GM12878 (cell line): ENCODE results near the gene SRSF10. TPM values are rescaled to one million over a fixed set of nuclear protein-coding genes. Genes with fewer than 3 reads are reported as not detected.

Source experiments
- ATAC-seq: fragments of 200-7000 bp; cut with Tn5 transposase; 3 replicates; pipeline ENCODE4 v1.9.1; 2020; ENCODE audit warnings: mild to moderate bottlenecking, moderate library complexity
- BruUV-seq: library from RNA; stranded (reverse); fragments of 400-500 nt; replicated peaks from 2 replicates; lab custom pipeline; 2021; lab: Mats Ljungman, UMichigan
- CTCF ChIA-PET: fragments of 300-600 bp; sonication (Branson Sonifier 250); formaldehyde crosslinking; extraction: SDS; loops from one replicate; lab custom pipeline; 2021; ENCODE audit warnings: inconsistent platforms; lab: Yijun Ruan, JAX
- POLR2A ChIA-PET: fragments of 350-600 bp; formaldehyde crosslinking; extraction: SDS; loops from one replicate; lab custom pipeline; 2021; ENCODE audit warnings: inconsistent platforms; lab: Charles Lee
- RAD21 ChIA-PET: fragments of 300-600 bp; sonication (Branson Sonifier 250); formaldehyde crosslinking; loops from one replicate; lab custom pipeline; 2023; ENCODE audit warnings: antibody characterized with exemption; ENCODE audit not compliant: unreplicated experiment; lab: Charles Lee
- SMC1A ChIA-PET: fragments of 300-600 bp; sonication (Branson Sonifier 250); formaldehyde crosslinking; loops from one replicate; lab custom pipeline; 2023; ENCODE audit not compliant: unreplicated experiment, uncharacterized antibody; lab: Charles Lee
- DNase-seq: peaks from one replicate; pipeline ENCODE4 v3.0.0-alpha.2; 2011; ENCODE audit warnings: low read depth, low spot score
- FAIRE-seq: peaks from 3 replicates; lab custom pipeline; 2011; peaks lifted over from hg19 to GRCh38; lab: Jason Lieb, UNC
- H2AFZ ChIP-seq: 2 replicates; pipeline ENCODE4 v1.6.0; 2011; ENCODE audit warnings: low read depth, low read length, control low read depth; ENCODE audit not compliant: control insufficient read depth
- H3K27ac ChIP-seq: 2 replicates; pipeline ENCODE4 v1.5.1; 2011; ENCODE audit warnings: control low read depth; ENCODE audit not compliant: control insufficient read depth, insufficient read depth
- H3K27me3 ChIP-seq, 2 experiments: replicated peaks in 1 of 2; 2 replicates each; pipeline versions ENCODE4 v1.6.0 to v1.6.1; 2011; ENCODE audit warnings: low read length in 1 of 2; ENCODE audit not compliant: control insufficient read depth in 2 of 2, insufficient read depth in 2 of 2
- H3K36me3 ChIP-seq, 2 experiments: 2 replicates each; pipeline ENCODE4 v1.5.1; 2011; ENCODE audit warnings: low read length in 1 of 2; ENCODE audit not compliant: control insufficient read depth in 2 of 2, insufficient read depth in 2 of 2
- H3K4me1 ChIP-seq: 2 replicates; pipeline ENCODE4 v1.6.1; 2011; ENCODE audit warnings: mild to moderate bottlenecking, low read length, moderate library complexity, mixed read lengths; ENCODE audit not compliant: control insufficient read depth, insufficient read depth
- H3K4me2 ChIP-seq: 2 replicates; pipeline ENCODE4 v1.6.0; 2011; ENCODE audit warnings: control low read depth; ENCODE audit not compliant: control insufficient read depth, insufficient read depth
- H3K4me3 ChIP-seq: fragments of 200-600 bp; sonication (generic); 2 replicates; pipeline ENCODE4 v1.5.1; 2016
- H3K79me2 ChIP-seq: 2 replicates; pipeline ENCODE4 v1.6.0; 2011; ENCODE audit warnings: low read length; ENCODE audit not compliant: control insufficient read depth, insufficient read depth
- H3K9ac ChIP-seq: 2 replicates; pipeline ENCODE4 v1.8.0; 2011; ENCODE audit warnings: low read length, control low read depth, mixed read lengths; ENCODE audit not compliant: control insufficient read depth, insufficient read depth
- H3K9me3 ChIP-seq: replicated peaks from 3 replicates; pipeline ENCODE4 v1.5.1; 2011; ENCODE audit warnings: mild to moderate bottlenecking, low read length; ENCODE audit not compliant: control insufficient read depth, insufficient read depth
- H4K20me1 ChIP-seq: 2 replicates; pipeline ENCODE4 v1.6.0; 2011; ENCODE audit not compliant: control insufficient read depth, insufficient read depth
- CBX3 ChIP-seq: fragments of 200-600 bp; sonication (generic); IDR thresholded peaks from 2 replicates; pipeline ENCODE4 v1.6.1; 2016; ENCODE audit warnings: low read depth, borderline replicate concordance
- CHD1 ChIP-seq: IDR thresholded peaks from 2 replicates; pipeline ENCODE4 v1.6.1; 2012; ENCODE audit warnings: low read depth, low read length, improper control_type of control experiment
- EP300 ChIP-seq, 2 experiments: fragments of 150-350 bp in 1 of 2; IDR thresholded peaks; 2 replicates each; pipeline ENCODE4 v1.6.1; 2011 to 2012; ENCODE audit warnings: low read depth in 2 of 2, low read length in 2 of 2, borderline replicate concordance in 1 of 2, improper control_type of control experiment in 1 of 2, inconsistent platforms in 1 of 2; ENCODE audit not compliant: control insufficient read depth in 1 of 2
- FOXM1 ChIP-seq: IDR thresholded peaks from 2 replicates; pipeline ENCODE4 v1.6.1; 2012; ENCODE audit warnings: low read depth, mild to moderate bottlenecking, inconsistent platforms, low read length, moderate library complexity
- GATAD2B ChIP-seq: fragments of 450-650 bp; conservative IDR thresholded peaks from 2 replicates; pipeline ENCODE4 v1.6.1; 2017; ENCODE audit warnings: low read depth, mild to moderate bottlenecking, moderate library complexity
- HDAC2 ChIP-seq: fragments of 200-600 bp; sonication (generic); IDR thresholded peaks from 2 replicates; pipeline ENCODE4 v1.6.1; 2017
- NFIC ChIP-seq: IDR thresholded peaks from 2 replicates; pipeline ENCODE4 v1.6.1; 2012; ENCODE audit warnings: low read depth, mild to moderate bottlenecking, inconsistent platforms, low read length, moderate library complexity
- NFYB ChIP-seq: IDR thresholded peaks from 2 replicates; pipeline ENCODE4 v1.6.1; 2011; ENCODE audit warnings: low read depth, mild to moderate bottlenecking, low read length, improper control_type of control experiment, moderate library complexity; ENCODE audit not compliant: insufficient read depth
- PAX5 ChIP-seq: IDR thresholded peaks from 2 replicates; pipeline ENCODE4 v1.6.1; 2011; ENCODE audit warnings: low read depth, low read length, borderline replicate concordance
- RBBP5 ChIP-seq: fragments of 200-600 bp; sonication (generic); conservative IDR thresholded peaks from 2 replicates; pipeline ENCODE4 v1.6.1; 2016
- RFX5 ChIP-seq: IDR thresholded peaks from 2 replicates; pipeline ENCODE4 v1.6.1; 2011; ENCODE audit warnings: low read depth, low read length, improper control_type of control experiment
- SIN3A ChIP-seq: IDR thresholded peaks from 2 replicates; pipeline ENCODE4 v1.6.1; 2012; ENCODE audit warnings: low read depth, low read length, improper control_type of control experiment
- SMAD1 ChIP-seq: fragments of 450-650 bp; IDR thresholded peaks from 2 replicates; pipeline ENCODE4 v1.6.1; 2018; ENCODE audit warnings: mild to moderate bottlenecking, low read depth; ENCODE audit not compliant: partially characterized antibody
- SMARCA5 ChIP-seq: fragments of 450-650 bp; IDR thresholded peaks from 2 replicates; pipeline ENCODE4 v1.6.1; 2017; ENCODE audit warnings: mild to moderate bottlenecking
- SREBF1 ChIP-seq: IDR thresholded peaks from 2 replicates; pipeline ENCODE4 v1.6.1; 2012; ENCODE audit warnings: mild to moderate bottlenecking, low read length
- WGBS: methylation state at CpG from one replicate; pipeline ENCODE4 v1.1.6; 2016; ENCODE audit warnings: low lambda C conversion rate; ENCODE audit not compliant: insufficient replicate concordance, insufficient coverage; ENCODE audit errors: missing lambda C conversion rate; 5-methylcytosine and 5-hydroxymethylcytosine counted together
- in situ Hi-C: fragments of 300-500 bp; cut with MboI; formaldehyde crosslinking; loops from 9 replicates; pipeline ENCODE4 v1.14.3; 2018; ENCODE audit warnings: mixed read lengths
- intact Hi-C: fragments of 100-400 bp; cut with micrococcal nuclease; formaldehyde crosslinking; loops from one replicate; pipeline ENCODE4 v1.14.2; 2022; ENCODE audit not compliant: unreplicated experiment
- polyA plus RNA-seq, 11 experiments: library from polyadenylated mRNA; depleted of rRNA in 4 of 11; unstranded in 6 of 11; stranded (reverse) in 5 of 11; fragments of >200 nt; fragmentation: Nextera tagmentation in 4 of 11; fragmentation: Illumina TruSeq in 1 of 11; extraction: Ambion mirVana in 4 of 11; extraction: Trizol in 1 of 11; gene quantifications; 1 replicate in 1 of 11; 2 replicates in 10 of 11; pipeline versions ENCODE4 v1.2.1 to v1.2.3, GENCODE V29; 2011 to 2016; ENCODE audit warnings: inconsistent platforms in 2 of 11, missing spikeins in 2 of 11, low read depth in 1 of 11
- total RNA-seq, 4 experiments: library from RNA; depleted of rRNA in 3 of 4; stranded (reverse); fragments of >200 nt in 3 of 4; fragmentation: Illumina TruSeq in 1 of 4; extraction: Trizol in 1 of 4; gene quantifications; 2 replicates each; pipeline versions ENCODE4 v1.2.1 to v1.2.3, GENCODE V29; 2013 to 2021
- TF ChIP-seq, protein P1 (sequence below): fragments of 450-650 bp; IDR thresholded peaks from 2 replicates; pipeline ENCODE4 v1.6.1; 2018; ENCODE audit warnings: borderline replicate concordance, mild to moderate bottlenecking; ENCODE audit not compliant: partially characterized antibody
- TF ChIP-seq, protein P2 (sequence below): fragments of 450-650 bp; IDR thresholded peaks from 2 replicates; pipeline ENCODE4 v1.6.1; 2016; ENCODE audit warnings: mild to moderate bottlenecking
- TF ChIP-seq, protein P3 (sequence below): fragments of 450-650 bp; IDR thresholded peaks from 2 replicates; pipeline ENCODE4 v1.6.1; 2016; ENCODE audit warnings: mild to moderate bottlenecking

The SRSF10 gene
- total and polyA plus RNA-seq, 10 of the 15 experiments (the other 5 are each of a cell fraction or from before 2014, with no cell fraction given), result 157 to 279 (median 222) TPM

DNA sequence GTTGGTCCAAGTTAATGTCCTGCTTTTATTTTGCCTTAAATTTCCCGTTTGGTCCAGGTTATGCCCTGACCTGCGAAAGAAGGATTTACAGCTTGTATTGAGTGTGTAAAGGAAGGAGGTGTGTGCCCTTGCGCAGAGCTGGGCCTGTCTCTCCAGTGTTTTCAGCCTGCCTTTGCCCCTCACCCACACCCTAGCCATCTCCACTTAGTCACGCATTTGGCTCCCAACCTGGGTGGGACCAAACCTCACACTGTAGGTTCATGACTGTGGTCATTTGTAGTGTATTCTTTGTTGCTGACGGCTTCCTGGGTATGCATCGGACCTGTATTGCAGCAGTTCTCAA, 572 bp upstream of the SRSF10 start (continued):
- TF ChIP-seq SMARCA5 (peak; percentile 37; the same call in 1 of the 2 replicates), EP300 (IDR thresholded peaks at IDR 0.05; ENCODE audit: borderline replicate concordance in 1 of 2, control insufficient read depth in 1 of 2, low read depth in 2 of 2, low read length in 2 of 2) (peak; percentile 38 to 49; a peak in 2 of 4 replicates), SREBF1 (no peak), SMAD1 (peak; percentile 57), GATAD2B (peak; percentile 6; the same call in 1 of the 2 replicates), SIN3A (0 out of 2 replicates have a peak, but pooled peaks have one; percentile 20), RFX5 (no peak), FOXM1 (peak; percentile 52), RBBP5 (no peak), HDAC2 (no peak), NFYB (no peak), CBX3 (no peak)
- TF ChIP-seq, all 136 proteins: peak for 33

DNA sequence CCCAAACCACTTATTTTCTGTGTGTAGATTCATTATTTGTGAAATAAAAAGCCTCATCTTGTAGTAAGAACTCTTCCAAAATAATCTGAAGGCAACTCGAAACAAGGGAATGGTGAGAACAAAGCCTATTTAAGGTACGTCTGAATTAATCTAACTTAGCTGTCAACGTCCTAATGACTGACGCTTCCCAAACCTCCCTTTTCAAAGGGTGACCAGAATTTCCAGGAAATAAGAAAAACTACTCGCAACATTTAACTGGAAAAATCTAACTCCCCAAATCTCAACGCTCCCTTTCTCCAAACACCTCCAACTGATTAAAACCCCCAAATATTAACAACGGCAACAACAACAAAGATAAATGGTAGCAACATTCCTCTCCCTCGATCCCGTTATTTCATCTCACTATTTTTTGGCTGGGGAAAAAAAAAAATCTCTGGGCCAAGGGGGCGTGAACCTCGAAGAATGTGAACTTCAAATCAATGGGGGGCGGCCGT, 693 bp downstream of the SRSF10 start:
- ChIA-PET SMC1A (interaction anchor here (1.0 to 8.4 kb wide), 8 partner anchors 13 to 68 kb away, joined by 3 to 63 read pairs (median 8); partner anchors contain the start of gene PNRC2), POLR2A (interaction anchor here (0.6 to 9.4 kb wide), 12 partner anchors 15 to 944 kb away, joined by 3 to 108 read pairs (median 4); partner anchors contain the start of genes CNR2, PITHD1 and PNRC2)
- TF ChIP-seq, protein P1, sequence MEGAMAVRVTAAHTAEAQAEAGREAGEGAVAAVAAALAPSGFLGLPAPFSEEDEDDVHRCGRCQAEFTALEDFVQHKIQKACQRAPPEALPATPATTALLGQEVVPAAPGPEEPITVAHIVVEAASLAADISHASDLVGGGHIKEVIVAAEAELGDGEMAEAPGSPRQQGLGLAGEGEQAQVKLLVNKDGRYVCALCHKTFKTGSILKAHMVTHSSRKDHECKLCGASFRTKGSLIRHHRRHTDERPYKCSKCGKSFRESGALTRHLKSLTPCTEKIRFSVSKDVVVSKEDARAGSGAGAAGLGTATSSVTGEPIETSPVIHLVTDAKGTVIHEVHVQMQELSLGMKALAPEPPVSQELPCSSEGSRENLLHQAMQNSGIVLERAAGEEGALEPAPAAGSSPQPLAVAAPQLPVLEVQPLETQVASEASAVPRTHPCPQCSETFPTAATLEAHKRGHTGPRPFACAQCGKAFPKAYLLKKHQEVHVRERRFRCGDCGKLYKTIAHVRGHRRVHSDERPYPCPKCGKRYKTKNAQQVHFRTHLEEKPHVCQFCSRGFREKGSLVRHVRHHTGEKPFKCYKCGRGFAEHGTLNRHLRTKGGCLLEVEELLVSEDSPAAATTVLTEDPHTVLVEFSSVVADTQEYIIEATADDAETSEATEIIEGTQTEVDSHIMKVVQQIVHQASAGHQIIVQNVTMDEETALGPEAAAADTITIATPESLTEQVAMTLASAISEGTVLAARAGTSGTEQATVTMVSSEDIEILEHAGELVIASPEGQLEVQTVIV, result no peak
- TF ChIP-seq, protein P2, sequence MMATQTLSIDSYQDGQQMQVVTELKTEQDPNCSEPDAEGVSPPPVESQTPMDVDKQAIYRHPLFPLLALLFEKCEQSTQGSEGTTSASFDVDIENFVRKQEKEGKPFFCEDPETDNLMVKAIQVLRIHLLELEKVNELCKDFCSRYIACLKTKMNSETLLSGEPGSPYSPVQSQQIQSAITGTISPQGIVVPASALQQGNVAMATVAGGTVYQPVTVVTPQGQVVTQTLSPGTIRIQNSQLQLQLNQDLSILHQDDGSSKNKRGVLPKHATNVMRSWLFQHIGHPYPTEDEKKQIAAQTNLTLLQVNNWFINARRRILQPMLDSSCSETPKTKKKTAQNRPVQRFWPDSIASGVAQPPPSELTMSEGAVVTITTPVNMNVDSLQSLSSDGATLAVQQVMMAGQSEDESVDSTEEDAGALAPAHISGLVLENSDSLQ, result peak; percentile 71
- TF ChIP-seq CHD1, result peak; percentile 8; the same call in 1 of the 2 replicates
- no peak for TF ChIP-seq PAX5
- peak; percentile 29; the same call in 1 of the 2 replicates for TF ChIP-seq NFIC
- TF ChIP-seq, protein P3, sequence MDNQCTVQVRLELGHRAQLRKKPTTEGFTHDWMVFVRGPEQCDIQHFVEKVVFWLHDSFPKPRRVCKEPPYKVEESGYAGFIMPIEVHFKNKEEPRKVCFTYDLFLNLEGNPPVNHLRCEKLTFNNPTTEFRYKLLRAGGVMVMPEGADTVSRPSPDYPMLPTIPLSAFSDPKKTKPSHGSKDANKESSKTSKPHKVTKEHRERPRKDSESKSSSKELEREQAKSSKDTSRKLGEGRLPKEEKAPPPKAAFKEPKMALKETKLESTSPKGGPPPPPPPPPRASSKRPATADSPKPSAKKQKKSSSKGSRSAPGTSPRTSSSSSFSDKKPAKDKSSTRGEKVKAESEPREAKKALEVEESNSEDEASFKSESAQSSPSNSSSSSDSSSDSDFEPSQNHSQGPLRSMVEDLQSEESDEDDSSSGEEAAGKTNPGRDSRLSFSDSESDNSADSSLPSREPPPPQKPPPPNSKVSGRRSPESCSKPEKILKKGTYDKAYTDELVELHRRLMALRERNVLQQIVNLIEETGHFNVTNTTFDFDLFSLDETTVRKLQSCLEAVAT, result peak; percentile 73

More for the DNA sequence above, 693 bp downstream of the SRSF10 start:
- ChIA-PET RAD21 (interaction anchor here (0.6 to 4.6 kb wide), 9 partner anchors 9 to 69 kb away, joined by 3 to 29 read pairs (median 6); partner anchors contain the start of gene PNRC2), CTCF (interaction anchor here (0.6 to 3.7 kb wide), 6 partner anchors 19 to 115 kb away, joined by 3 to 22 read pairs (median 4); no protein-coding TSS in a partner anchor)
- Histone ChIP-seq H3K27me3 (no peaks in the 10 kb centered on the region), H3K79me2 (peaks cover 61% of the 10 kb centered on the region), H3K4me1 (peaks cover 15% of the 10 kb centered on the region), H4K20me1 (peaks cover 3% of the 10 kb centered on the region; the same call in 1 of the 2 replicates), H3K4me3 (peak overlapping the region; percentile 91), H3K27ac (peak overlapping the region; percentile 98), H3K36me3 (peaks cover 0 to 14% of the 10 kb centered on the region in 2 experiments), H3K9me3 (no peaks in the 10 kb centered on the region), H3K9ac (peak overlapping the region; percentile 99), H2AFZ (no peak overlapping the region), H3K4me2 (peak overlapping the region; percentile 58; the same call in 1 of the 2 replicates)
- ATAC-seq (no peak), FAIRE-seq (no peak), DNase-seq (no peak)
- WGBS, result under 1% methylated on average over 13 of the region's 13 CpGs
- in situ Hi-C loops, result no loop called here
- no TSS peak for BruUV-seq
- intact Hi-C loops, result no loop called here
